Panc1 (cell line): Measurements from ENCODE around the gene MSLN. TPM values are rescaled to one million over a fixed set of nuclear protein-coding genes. Genes with fewer than 3 reads are reported as not detected.

ENCODE experiments used
- ATAC-seq: fragments of 200-7000 bp; cut with Tn5 transposase; 2 replicates; pipeline ENCODE4 v1.9.1; 2020; ENCODE audit warnings: mild to moderate bottlenecking, moderate library complexity
- BruUV-seq: library from RNA; stranded (reverse); fragments of 400-500 nt; replicated peaks from 2 replicates; lab custom pipeline; 2021; lab: Mats Ljungman, UMichigan
- CTCF ChIA-PET: fragments of 300-600 bp; sonication (Branson Sonifier 250); formaldehyde crosslinking; loops from one replicate; lab custom pipeline; 2022; ENCODE audit warnings: antibody characterized with exemption; lab: Charles Lee
- POLR2A ChIA-PET: fragments of 300-600 bp; sonication (Branson Sonifier 250); formaldehyde crosslinking; loops from one replicate; lab custom pipeline; 2022; ENCODE audit warnings: antibody characterized with exemption; lab: Charles Lee
- DNase-seq: peaks from one replicate; pipeline ENCODE4 v3.0.0-alpha.2; 2010; ENCODE audit warnings: low read depth, low spot score
- H3K27ac ChIP-seq: 2 replicates; pipeline ENCODE4 v1.5.1; 2011; ENCODE audit warnings: mild to moderate bottlenecking, low read length, inconsistent platforms
- H3K27me3 ChIP-seq: fragments of 200-500 bp; sonication (Bioruptor generic); 2 replicates; pipeline ENCODE4 v1.6.0; 2014; ENCODE audit warnings: low read length, inconsistent platforms; ENCODE audit not compliant: control insufficient read depth, insufficient read depth
- H3K36me3 ChIP-seq: fragments of 200-500 bp; sonication (Bioruptor generic); 2 replicates; pipeline ENCODE4 v1.5.1; 2014; ENCODE audit warnings: inconsistent platforms, mild to moderate bottlenecking, low read length, moderate library complexity; ENCODE audit not compliant: control insufficient read depth, insufficient read depth
- H3K4me1 ChIP-seq: 2 replicates; pipeline ENCODE4 v1.5.1; 2011; ENCODE audit warnings: inconsistent platforms, mild to moderate bottlenecking, low read length, moderate library complexity; ENCODE audit not compliant: control insufficient read depth, insufficient read depth
- H3K4me3 ChIP-seq, 2 experiments: 2 replicates each; pipeline ENCODE4 v1.5.1; 2011 to 2012; ENCODE audit warnings: low read depth in 2 of 2, low read length in 2 of 2, mild to moderate bottlenecking in 2 of 2, inconsistent platforms in 1 of 2, moderate library complexity in 1 of 2
- H3K9me3 ChIP-seq: fragments of 200-500 bp; sonication (Bioruptor generic); 2 replicates; pipeline ENCODE4 v1.5.1; 2014; ENCODE audit warnings: low read depth, mild to moderate bottlenecking, inconsistent platforms, low read length, moderate library complexity; ENCODE audit not compliant: control insufficient read depth, insufficient read depth
- CTCF ChIP-seq: fragments of 450-650 bp; IDR thresholded peaks from 2 replicates; pipeline ENCODE4 v1.5.1; 2017; ENCODE audit warnings: mild to moderate bottlenecking
- POLR2AphosphoS5 ChIP-seq: IDR thresholded peaks from 2 replicates; pipeline ENCODE4 v1.6.1; 2012; ENCODE audit warnings: mild to moderate bottlenecking, low read depth, low read length, moderate library complexity
- REST ChIP-seq, 2 experiments: IDR thresholded peaks; 2 replicates each; pipeline ENCODE4 v1.6.1; 2011 to 2012; ENCODE audit warnings: low read depth in 2 of 2, control low read depth in 1 of 2, low read length in 1 of 2, mild to moderate bottlenecking in 1 of 2, moderate library complexity in 1 of 2; ENCODE audit not compliant: insufficient read depth in 1 of 2
- SIN3A ChIP-seq: IDR thresholded peaks from 2 replicates; pipeline ENCODE4 v1.6.1; 2012; ENCODE audit warnings: low read depth, mild to moderate bottlenecking, low read length, moderate library complexity, borderline replicate concordance; ENCODE audit not compliant: insufficient read depth
- TCF7L2 ChIP-seq: IDR thresholded peaks from 2 replicates; pipeline ENCODE4 v1.6.1; 2011; ENCODE audit warnings: mild to moderate bottlenecking, low read depth, low read length, inconsistent platforms
- in situ Hi-C: cut with HindIII; loops from 2 replicates; pipeline ENCODE4 v1.10.0; 2016; ENCODE audit warnings: low sequenced_read_pairs, low pct_unique_long_range_greater_than_20kb
- intact Hi-C: fragments of 100-400 bp; cut with micrococcal nuclease; formaldehyde crosslinking; loops from one replicate; pipeline ENCODE4 v1.10.0; 2022; ENCODE audit not compliant: unreplicated experiment
- total RNA-seq: library from RNA; stranded (reverse); gene quantifications from one replicate; pipeline ENCODE4 v1.2.1, GENCODE V29; 2021; ENCODE audit not compliant: unreplicated experiment

The MSLN gene
- total RNA-seq, 1 experiment from 2014 or later, result 1.1 TPM

- Histone ChIP-seq H3K27me3 (no peaks in the 10 kb centered on the region), H3K27ac (no peak overlapping the region), H3K36me3 (no peaks in the 10 kb centered on the region; the same call in 1 of the 2 replicates), H3K4me1 (peaks cover 4% of the 10 kb centered on the region), H3K4me3 (no peak overlapping the region), H3K9me3 (no peaks in the 10 kb centered on the region)
- ATAC-seq (no peak), DNase-seq (no peak)
- ChIA-PET POLR2A (interaction anchor here (0.6 kb wide), 1 partner anchor 55 kb away, joined by 10 read pairs; no protein-coding TSS in a partner anchor), CTCF (no interaction called here)
- TF ChIP-seq REST (IDR thresholded peaks at IDR 0.05; ENCODE audit: insufficient read depth in 1 of 2, low read depth in 2 of 2, low read length in 1 of 2), result no peak
- 0 out of 2 replicates have a peak, but pooled peaks have one; percentile 21 for TF ChIP-seq POLR2AphosphoS5
- in situ Hi-C loops, result no loop called here
- no TSS peak for BruUV-seq
- intact Hi-C loops, result no loop called here
Observed at GRCh38 chr16:783404-784161, 23.0 kb downstream of the MSLN start.

- no TSS peak for BruUV-seq
- in situ Hi-C loops, result no loop called here
- intact Hi-C loops, result no loop called here
- ATAC-seq (no peak), DNase-seq (no peak)
- Histone ChIP-seq H3K36me3 (peaks cover 2% of the 10 kb centered on the region; the same call in 1 of the 2 replicates), H3K4me1 (peaks cover 4% of the 10 kb centered on the region), H3K9me3 (no peaks in the 10 kb centered on the region), H3K27me3 (no peaks in the 10 kb centered on the region), H3K27ac (no peak overlapping the region), H3K4me3 (no peak overlapping the region)
- TF ChIP-seq CTCF (no peak), POLR2AphosphoS5 (no peak), REST (IDR thresholded peaks at IDR 0.05; ENCODE audit: insufficient read depth in 1 of 2, low read depth in 2 of 2, low read length in 1 of 2) (no peak), TCF7L2 (no peak), SIN3A (no peak)
- ChIA-PET CTCF (interaction anchor here (1.2 to 1.4 kb wide), 4 partner anchors 38 to 75 kb away, joined by 4 to 7 read pairs (median 4); no protein-coding TSS in a partner anchor), POLR2A (interaction anchor here (0.6 kb wide), 3 partner anchors 11 to 56 kb away, joined by 3 to 10 read pairs (median 5); no protein-coding TSS in a partner anchor)
Observed at GRCh38 chr16:784431-784830, 23.9 kb downstream of the MSLN start.
